B cell (primary cell): ENCODE data around the gene PLD1.

Experiments used
- CTCF ChIP-seq: fragments of 200-600 bp; IDR thresholded peaks from one replicate; pipeline ENCODE4 v1.8.0; 2022; ENCODE audit warnings: antibody characterized with exemption, mild to moderate bottlenecking
- EZH2 ChIP-seq: IDR thresholded peaks from 2 replicates; pipeline ENCODE4 v1.6.1; 2012; ENCODE audit warnings: borderline replicate concordance, low read depth, mild to moderate bottlenecking, moderate library complexity, low read length; ENCODE audit not compliant: insufficient read depth, poor library complexity, severe bottlenecking

- no peak for TF ChIP-seq CTCF
- no peak for TF ChIP-seq EZH2
These were observed 162.2 kb downstream of the PLD1 start for GRCh38 chr3:171648069-171648468.
